Left renal cortex interstitium (tissue), 4 donors: Measurements from ENCODE around the gene EP400. TPM values are rescaled to one million over a fixed set of nuclear protein-coding genes. Genes with fewer than 3 reads are reported as not detected.
A peak's percentile ranks its signal among the peaks of the same experiment; 100 is the strongest.

ENCODE experiments used
- DNase-seq, 4 donors: peaks; one replicate each; pipeline ENCODE4 v3.0.0-alpha.2; 2013; ENCODE audit warnings: low read depth in 4 of 4, low spot score in 2 of 4, missing footprints in 1 of 4
- polyA plus RNA-seq, 4 donors: library from polyadenylated mRNA; unstranded; fragments of 120-200 nt; gene quantifications; one replicate each; pipeline ENCODE4 v1.2.1, GENCODE V29; 2013; ENCODE audit not compliant: insufficient read length in 4 of 4

EP400 gene
- polyA plus RNA-seq, 4 donors: 26.9 to 48.3 (median 37.4) TPM

DNA sequence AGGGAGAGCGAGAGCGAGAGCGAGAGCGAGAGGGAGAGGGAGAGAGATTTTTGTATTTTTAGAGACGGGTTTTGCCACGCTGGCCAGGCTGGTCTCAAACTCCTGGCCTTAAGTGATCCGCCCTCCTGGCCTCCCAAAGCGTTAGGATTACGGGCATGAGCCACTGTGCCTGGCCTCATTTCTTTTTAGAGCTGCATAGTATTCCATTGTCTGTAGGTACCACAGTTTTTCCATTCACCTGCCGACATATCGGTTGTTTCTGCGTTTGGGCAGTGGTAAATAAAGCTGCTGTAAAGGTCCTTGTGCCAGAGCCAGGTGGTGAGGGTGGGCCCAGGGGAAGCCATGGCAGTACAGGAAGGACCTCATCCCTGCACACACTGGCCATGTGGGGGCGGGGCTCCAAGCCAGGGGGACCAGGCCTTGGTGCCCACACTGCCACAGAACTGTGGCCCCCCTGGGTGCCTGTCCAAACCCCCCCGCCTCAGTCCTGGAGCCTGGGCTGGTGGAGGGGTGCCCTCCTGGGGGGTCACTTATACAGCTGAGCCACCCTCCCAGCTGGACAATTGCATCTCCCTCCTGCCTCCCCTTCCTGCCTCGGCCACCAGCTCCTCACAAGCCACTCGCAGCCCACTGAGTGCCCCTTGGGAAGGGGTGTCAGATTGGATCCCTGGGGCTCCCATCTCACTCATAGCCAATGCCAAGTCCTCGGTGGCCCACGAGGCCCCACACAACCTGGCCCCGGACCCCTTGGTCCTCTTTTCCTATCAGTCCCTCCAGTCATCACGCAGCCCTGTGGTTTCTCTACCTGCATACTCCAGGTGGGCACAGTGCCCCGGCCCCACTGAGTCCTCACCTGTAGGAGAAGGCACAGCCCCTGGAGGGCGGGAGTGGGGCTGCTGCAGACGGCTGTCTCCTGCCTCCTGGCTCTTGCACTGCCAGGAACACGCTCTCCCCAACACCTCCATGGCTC lies 22.3 kb upstream of the EP400 start:
- DNase-seq: no peak

DNA sequence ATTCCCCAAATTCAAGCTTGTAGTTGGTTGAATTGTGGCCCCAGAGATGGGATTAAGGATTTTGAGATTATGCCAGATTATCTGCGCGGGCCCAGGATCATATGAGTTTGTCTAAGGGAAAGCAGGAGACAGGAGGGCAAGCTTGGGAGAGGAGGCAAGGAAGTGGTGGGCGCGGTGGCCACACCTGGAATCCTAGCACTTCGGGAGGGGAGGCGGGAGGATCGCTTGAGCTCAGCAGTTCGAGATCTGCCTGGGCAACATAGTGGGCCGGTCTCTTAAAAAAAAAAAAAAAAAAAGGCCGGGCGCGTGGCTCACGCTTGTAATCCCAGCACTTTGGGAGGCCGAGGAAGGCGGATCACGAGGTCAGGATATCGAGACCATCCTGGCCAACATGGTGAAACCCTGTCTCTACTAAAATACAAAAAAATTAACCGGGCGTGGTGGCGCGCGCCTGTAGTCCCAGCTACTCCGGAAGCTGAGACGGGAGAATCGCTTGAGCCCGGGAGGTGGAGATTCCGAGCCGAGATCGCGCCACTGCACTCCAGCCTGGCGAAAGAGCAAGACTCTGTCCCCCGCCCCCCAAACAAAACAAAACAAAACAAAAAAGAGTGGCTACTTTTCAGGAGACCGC lies 21.5 kb upstream of the EP400 start:
- DNase-seq: no peak

DNA sequence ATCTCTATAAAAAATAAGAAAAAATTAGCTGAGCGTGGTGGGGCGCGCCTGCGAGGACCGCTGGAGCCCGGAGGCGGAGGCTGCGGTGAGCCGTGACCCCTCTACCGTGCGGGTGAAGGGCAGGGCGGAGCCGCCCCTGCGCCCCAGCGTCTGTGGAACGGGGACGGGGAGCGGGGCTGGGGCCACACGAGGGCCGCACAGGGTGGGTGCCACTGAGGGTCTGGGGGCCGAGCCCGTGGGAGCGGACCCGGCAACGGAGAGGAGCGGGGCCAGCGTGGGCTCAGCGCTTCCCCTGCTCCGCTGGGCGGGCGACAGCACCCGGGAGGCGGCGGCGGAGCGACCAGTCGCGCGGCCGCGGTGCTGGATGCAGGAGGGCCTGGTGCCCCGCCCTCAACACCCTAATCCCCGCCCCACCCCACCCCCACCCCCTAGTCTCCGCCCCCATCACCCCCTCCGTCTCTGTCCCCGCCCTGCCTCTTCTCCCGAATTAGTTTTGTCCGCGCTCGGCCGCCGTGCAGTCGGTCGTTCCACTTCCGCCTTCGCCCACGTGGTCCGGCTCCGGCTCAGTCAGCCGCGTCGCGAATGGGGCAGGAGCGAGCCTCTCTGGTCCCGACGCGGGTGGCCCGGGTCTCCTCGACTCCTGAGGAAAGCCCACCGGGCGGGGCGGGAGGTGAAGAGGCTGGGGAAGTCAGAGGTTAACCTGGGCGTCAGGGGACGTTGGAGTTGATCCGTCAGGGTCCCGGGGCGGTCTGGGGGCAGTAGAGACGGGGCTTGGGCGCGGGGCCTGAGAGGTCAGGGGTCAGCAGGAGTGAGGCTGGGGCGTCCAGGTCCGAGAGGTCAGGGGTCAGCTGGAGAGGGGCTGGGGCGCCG lies 20.8 kb upstream of the EP400 start, which contains the start of gene PUS1:
TSS of gene PUS1 (plus strand) at position 566 of the 870 bp plus-strand sequence. CDS start 447 bp downstream, outside the sequence.
- peak; percentile 66 to 89 (median 78) for DNase-seq

DNA sequence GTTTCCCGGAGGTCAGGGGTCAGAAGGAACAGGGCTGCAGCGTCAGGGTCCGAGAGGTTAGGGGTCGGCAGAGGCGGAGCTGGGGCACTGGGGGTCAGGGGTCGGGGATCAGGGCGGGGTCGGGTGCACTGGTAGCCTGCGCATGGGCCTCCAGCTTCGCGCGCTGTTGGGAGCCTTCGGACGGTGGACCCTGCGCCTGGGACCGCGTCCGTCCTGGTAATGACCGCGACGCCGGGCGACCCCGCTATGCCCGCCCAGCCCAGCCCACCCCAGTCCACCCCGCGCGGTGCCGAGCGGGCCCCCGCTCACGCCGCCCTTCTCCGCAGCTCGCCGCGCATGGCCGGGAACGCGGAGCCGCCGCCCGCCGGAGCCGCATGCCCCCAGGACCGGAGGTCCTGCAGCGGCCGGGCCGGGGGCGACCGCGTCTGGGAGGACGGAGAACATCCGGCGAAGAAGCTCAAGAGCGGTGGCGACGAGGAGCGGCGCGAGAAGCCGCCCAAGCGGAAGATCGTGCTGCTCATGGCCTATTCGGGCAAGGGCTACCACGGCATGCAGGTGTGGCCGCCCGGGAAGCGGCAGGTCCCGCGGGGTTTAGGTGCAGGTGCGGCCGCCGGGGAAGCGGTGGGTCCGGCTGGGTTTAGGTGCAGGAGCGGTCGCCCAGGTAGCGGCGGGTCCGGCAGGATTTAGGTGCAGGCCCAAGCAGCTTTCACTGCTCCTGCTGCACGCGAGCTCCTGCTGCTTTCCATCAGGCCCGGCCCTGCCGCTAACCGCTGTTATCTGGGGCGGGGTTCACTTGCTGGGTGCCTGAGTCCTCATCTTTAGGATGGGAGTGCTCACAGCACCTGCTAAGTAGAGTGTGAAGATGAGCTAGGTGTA lies 19.9 kb upstream of the EP400 start:
- no peak for DNase-seq

DNA sequence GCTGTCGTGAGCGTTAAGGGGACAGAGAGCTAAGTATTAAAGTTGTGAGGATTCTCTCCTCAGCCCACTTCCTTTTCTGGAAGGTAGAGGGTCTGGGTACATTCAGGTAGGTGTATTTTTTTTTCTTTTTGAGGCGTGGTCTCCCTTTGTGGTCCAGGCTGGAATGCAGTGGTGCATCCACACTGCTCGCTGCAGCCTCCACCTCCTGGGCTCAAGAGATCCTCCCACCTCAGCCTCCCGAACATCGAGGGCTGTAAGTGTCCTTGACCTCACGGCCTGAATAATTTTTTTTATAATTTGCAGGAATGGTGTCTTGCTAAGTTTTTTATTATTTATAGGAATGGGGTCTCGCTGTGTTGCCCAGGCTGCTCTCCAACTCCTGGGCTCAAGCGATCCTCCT lies 19.2 kb upstream of the EP400 start:
- DNase-seq: no peak

DNA sequence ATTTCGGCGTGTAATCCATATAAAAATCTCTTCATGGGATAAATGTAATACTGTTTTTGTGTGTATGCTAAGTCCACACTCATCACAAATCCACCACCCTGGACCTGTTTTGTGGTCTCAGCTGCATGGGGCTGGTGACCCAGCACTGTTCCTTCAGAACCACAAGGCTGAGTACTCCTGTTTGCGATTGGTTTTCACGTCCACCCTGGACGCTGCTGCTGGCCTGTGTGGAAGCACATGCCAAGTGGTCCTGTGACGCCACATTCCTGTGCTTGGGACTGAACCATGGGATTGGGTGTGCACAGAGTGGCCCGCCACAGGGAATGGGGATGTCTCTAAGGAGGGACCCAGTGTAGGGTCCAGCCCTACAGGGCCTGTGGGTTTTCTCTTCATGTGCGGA lies 16.4 kb upstream of the EP400 start:
- DNase-seq: no peak

DNA sequence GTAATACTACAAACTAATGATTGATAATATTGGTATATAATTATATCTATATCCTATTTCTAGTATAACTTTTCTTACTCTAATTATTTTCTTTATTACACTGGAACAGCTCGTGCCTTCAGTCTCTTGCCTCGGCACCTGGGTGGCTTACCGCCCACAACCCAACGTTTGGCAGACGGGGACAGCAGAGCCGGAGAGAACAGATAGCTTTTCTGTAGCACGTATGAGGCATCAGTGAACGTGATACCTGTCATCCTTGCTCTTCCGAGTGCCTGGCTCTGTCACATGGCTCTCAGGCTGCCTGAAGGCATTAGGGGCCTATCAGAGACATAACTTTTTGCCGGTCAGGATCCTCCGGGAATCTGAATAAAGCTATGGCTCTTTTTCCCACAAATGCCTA lies 15.2 kb upstream of the EP400 start:
- no peak for DNase-seq

DNA sequence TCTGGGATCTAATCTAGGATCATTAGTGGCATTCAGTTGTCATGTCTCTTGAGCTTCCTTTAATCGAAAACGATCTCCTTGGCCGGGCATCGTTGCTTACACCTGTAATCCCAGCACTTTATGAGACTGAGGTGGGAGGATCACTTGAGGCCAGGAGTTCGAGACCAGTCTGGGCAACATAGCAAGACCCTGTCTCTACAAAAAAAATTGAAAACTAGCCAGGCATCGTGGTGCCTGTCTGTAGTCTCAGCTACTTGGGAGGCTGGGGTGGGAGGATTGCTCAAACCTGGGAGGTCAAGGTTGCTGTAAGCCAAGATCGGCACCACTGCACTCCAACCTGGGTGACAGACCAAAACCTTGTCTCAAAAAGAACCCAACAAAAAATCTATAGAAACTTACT lies 11.7 kb upstream of the EP400 start:
- no peak for DNase-seq

DNA sequence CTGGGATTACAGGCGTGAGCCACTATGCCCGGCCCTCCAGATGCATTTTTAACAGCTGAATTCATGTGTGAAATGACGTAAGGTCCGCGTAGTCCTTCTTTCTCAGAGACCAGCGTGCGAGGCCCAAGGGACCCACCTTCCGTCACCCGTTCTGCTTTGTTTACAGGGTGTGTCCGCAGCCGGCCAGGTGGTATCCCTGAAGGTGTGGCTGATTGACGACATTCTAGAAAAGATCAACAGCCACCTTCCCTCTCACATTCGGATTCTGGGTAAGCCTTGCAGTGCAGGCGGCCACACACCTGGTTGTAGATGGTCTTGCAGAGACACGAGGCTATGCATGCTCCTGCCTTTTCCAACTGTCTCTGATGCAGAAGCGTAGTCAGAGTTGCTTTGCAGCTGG lies 10.7 kb upstream of the EP400 start:
- DNase-seq: no peak

DNA sequence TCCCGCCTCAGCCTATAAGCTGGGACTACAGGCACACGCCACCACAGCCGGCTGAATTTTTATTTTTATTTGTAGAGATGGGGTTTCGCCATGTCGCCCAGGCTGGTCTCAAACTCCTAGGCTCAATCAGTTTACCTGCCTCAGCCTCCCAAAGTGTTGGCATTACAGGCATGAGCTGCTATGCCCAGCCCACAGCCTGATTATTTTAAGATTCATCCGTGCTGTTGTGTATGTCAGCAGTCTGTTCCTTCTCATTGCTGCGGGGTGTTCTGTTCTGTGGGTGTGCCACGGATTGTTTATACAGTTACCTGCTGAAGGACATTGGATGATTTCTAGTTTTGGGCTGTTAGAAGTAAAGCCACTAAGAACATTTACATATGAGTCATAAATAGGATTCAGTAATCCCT lies 9.6 kb upstream of the EP400 start:
- DNase-seq: no peak

DNA sequence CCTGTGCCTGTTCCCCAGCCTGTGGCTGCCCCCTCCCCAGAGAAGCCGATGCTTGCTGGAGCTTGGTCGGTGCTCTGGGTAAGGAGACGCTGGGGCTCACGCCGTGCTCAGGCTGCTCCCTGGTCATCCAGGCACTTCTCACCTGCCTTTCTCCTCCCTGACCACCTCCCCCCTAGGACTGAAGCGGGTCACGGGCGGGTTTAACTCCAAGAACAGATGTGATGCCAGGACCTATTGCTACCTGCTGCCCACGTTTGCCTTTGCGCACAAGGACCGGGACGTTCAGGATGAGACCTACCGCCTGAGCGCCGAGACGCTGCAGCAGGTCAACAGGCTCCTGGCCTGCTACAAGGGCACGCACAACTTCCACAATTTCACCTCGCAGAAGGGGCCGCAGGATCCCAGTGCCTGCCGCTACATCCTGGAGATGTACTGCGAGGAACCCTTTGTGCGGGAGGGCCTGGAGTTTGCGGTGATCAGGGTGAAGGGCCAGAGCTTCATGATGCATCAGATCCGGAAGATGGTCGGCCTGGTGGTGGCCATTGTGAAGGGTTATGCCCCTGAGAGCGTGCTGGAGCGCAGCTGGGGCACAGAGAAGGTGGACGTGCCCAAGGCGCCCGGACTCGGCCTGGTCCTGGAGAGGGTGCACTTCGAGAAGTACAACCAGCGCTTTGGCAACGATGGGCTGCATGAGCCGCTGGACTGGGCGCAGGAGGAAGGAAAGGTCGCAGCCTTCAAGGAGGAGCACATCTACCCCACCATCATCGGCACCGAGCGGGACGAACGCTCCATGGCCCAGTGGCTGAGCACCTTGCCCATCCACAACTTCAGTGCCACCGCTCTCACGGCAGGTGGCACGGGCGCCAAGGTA lies 8.4 kb upstream of the EP400 start:
- no peak for DNase-seq

DNA sequence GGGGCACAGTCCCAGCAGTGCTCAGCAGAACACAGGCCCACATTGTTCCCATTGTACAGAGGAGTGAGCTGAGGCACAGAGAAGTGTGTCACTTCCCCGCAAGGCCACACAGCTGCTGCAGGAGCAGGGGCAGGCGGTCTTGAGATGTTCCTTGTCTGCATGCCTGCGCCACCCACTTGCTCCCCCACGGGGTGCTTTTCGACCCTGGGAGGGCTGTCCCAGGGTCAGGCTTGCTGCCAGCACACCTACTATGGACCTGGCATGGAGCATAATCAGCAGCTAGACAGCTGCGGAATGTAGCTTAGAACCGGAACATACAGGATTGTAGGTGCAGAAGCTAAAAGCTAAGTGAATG lies 7.8 kb upstream of the EP400 start:
- DNase-seq: no peak

DNA sequence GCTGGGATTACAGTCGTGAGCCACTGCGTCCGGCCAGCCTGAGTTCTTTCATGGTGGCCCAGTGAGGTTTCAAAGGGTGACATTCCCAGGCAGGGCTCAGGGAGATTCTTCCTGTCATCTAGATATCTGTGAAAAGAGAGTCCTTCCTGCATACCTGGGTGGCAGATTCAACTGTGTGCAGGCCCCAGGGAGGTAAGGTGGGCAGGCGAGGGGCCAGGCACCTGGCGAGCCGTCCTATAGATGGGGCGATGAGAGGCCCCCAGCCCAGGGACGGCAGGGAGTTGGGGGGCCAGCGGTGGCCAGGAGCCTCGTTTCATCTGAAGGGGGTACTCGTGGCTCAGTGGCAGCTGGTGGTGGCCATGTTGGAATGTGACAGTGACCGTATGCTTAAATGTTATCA lies 7.1 kb upstream of the EP400 start:
- no peak for DNase-seq

DNA sequence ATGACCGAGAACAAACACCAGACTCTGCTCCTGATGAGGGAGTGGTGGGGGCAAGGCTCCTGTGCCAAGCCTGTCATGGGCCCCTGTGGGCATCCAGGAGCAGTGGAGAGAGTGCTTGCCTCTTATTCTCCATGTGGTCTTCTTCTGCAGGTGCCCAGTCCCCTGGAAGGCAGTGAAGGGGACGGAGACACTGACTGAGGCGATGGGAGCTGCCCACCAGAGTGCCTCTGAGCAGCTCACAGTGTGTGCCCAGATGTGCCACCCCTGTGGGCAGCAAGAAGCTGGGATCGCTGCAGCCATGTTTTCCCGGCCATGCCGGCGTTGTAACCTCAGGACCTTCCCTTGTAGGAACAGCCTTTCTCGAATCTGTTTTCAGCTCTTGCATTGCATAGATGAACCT lies 6.4 kb upstream of the EP400 start:
- DNase-seq: no peak

DNA sequence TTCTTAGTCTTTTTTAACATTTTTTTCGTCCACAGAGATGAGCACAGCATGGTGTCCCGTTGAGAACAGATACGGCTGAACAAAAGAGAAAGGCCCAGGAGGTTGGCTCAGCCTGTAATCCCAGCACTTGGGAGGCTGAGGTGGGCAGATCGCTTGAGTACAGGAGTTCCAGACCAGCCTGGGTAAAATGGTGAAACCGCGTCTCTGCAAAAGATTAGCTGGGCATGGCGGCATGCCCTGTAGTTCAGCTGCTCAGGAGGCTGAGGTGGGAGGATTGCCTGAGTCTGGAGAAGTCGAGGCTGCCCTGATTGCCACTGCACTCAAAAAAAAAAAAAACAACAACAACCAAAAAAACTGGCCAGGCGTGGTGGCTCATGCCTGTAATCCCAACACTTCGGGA lies 5.9 kb upstream of the EP400 start:
- DNase-seq: no peak

DNA sequence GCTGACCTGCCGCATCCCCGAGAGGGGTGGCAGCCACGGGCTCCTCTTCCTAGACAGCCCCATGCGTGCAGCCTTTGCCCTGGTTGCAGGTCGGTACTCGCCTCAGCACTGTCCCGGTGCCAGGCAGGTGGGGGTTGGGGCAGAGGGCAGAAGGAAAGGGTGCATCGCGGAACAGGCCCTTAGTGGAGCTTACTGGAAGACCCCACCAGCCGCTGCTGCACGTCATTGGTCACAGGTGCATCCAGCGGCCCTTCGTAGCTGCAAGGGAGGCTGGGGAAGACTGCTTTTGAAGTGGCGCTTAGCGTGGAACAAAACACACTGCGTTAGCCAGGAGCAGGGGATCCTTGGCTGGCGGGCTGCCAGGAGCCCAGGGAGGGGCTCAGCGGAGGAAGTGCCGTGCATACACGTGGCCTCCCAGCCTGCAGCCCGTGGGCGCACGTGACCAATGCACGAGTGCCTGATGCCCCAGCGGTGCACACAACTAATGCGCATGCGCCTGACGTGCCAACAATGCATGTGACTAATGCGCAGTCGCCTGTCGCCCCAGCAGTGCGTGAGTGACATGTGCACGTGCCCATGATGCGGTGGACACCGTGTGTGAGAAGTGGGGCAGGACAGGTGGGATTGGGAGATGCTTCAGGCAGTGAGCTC lies 5.0 kb upstream of the EP400 start:
- no peak for DNase-seq

DNA sequence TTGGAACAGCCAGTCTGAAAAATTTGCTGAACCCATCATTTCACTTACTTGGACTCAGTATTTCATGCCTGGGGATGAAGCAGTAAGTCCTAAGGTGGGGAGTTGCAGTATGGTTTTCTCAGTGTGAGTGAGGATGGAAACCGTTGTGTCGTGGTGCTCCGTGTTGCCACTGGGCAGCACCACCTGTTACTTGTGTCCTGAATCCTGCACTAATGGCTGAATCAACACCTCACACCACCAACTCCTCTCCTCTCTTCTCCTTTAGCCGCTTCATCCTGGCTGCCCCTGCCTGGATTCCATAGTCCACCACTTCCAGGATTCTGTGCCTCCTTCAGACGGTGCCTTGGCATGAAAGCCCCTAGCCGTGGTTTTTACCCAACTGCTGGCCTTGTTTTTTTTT lies 3.0 kb upstream of the EP400 start:
- DNase-seq: no peak

DNA sequence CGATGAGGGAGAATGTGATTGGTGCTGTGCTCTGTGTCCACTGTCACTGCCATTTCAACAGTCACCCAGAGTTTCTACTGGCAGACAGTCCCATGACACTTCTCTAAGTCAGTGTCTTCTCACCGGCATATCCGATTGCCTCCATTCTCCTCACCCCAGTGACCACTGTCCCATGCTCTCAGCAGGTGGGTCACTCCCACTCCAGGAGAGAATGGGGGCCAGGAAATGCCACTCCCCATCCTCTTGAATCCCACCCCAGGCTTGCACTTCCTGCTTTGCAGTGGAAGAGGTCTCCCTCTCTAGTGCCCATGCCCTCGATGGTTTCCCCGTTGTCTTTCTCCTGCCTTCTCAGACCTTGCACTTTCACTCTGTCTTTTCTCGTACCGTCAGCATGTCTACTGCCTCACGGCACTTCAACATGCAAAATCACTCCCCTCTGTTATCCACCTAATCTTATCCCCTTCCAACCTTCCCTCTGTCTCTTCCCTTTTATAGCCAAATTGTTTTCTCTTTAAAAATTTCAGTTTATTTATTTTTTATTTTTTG lies 2.2 kb upstream of the EP400 start:
- DNase-seq: no peak
